GM12865 (cell line): Measurements from ENCODE around the gene VENTX.

Experiments
- DNase-seq: peaks from one replicate; pipeline ENCODE4 v3.0.0; 2010; ENCODE audit warnings: low read depth
- H3K4me3 ChIP-seq: 2 replicates; pipeline ENCODE4 v1.5.1; 2011; ENCODE audit warnings: mild to moderate bottlenecking, low read depth, low read length, control low read depth
- CTCF ChIP-seq: IDR thresholded peaks from 2 replicates; pipeline ENCODE4 v1.5.1; 2011; ENCODE audit warnings: low read length, control low read depth, low read depth, inconsistent platforms; ENCODE audit not compliant: insufficient read depth; ENCODE audit errors: missing control alignments

Gene VENTX

DNA sequence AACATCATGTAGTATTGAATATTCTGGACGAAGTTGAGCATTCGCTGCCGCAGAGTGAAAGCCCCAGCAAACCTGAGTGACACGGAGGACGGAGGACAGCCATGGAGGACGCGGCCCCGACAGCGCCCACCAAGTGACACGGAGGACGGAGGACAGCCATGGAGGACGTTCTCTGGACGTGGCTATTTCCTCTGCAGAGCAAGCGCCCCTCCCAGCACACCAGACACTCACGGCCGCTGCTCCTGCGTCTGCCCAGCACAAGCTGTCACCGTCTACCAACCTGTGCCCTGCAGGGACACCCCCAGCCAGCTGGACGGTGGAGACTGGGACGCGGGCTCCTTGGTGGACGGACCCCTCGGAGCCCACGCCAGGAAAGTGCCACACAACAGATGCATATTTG, 46.3 kb downstream of the VENTX start:
- no peak for TF ChIP-seq CTCF
- no peak overlapping the region for H3K4me3 ChIP-seq
- DNase-seq = no peak

GRCh38 chr10:133285217-133285616, 47.6 kb downstream of the VENTX start:
- no peak for DNase-seq
- no peak overlapping the region for H3K4me3 ChIP-seq
- no peak for TF ChIP-seq CTCF

DNA sequence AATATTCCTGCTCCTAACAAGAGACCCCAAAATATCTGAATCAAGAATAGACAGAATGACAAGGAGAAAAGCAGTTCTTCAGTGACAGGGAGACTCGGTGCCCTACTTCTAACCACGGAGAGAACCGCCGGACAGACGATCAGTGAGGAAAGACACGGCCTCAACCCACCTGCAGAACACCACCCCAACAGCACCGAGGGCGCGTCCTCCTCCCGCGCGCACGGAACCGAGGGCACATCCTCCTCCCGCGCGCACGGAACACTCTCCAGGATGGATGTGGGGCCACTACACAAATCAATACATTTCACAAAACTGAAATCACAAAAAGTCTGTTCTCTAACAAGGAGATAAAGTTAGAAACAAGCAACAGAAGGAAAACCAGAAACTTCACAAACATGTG, 48.7 kb downstream of the VENTX start:
- no peak for TF ChIP-seq CTCF
- no peak for DNase-seq
- H3K4me3 ChIP-seq = no peak overlapping the region

DNA sequence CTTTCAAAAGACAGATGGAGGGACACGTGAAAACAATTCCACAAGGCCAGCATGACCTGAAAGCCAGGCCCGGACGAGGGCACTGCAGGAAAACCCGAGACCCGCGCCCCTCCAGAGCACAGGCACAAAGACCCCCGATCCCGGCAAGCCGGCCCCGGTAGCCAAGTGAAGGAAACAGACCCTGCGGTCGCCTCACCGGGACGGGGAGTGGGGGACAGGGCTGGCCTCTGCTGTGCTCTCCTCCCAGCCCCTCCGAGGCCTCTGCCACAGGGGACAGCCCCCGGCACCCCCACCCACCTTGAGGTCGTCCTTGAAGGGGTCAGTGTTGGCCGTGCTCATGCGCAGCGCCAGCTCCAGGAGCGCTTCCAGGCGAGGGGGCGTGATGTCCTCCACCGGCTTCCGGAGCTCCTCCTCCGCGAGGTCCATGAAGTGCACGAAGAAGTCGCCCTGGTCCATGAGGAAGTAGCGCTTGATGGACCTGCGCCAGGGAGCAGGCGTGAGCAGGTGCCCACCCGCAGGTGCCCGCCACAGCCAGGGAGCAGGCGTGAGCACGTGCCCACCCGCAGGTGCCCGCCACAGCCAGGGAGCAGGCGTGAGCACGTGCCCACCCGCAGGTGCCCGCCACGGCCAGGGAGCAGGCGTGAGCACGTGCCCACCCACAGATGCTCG, 50.3 kb downstream of the VENTX start:
- DNase-seq = no peak
- TF ChIP-seq CTCF = no peak
- H3K4me3 ChIP-seq = no peak overlapping the region

- no peak for DNase-seq
- TF ChIP-seq CTCF = no peak
- no peak overlapping the region for H3K4me3 ChIP-seq
Observed at GRCh38 chr10:133289761-133290160, 52.1 kb downstream of the VENTX start.
